AG10803 (cell line): ENCODE results near the gene ZBTB21.

ENCODE experiments used
- DNase-seq: peaks from one replicate; pipeline ENCODE4 v3.0.0; 2010; ENCODE audit warnings: low read depth
- H3K4me3 ChIP-seq: 2 replicates; pipeline ENCODE4 v1.5.1; 2011; ENCODE audit warnings: mild to moderate bottlenecking, low read length, control low read depth
- TF ChIP-seq, protein P1 (sequence below): conservative IDR thresholded peaks from 2 replicates; pipeline ENCODE4 v1.5.1; 2011; ENCODE audit warnings: mild to moderate bottlenecking, low read length, control low read depth, inconsistent platforms

ZBTB21 gene

DNA sequence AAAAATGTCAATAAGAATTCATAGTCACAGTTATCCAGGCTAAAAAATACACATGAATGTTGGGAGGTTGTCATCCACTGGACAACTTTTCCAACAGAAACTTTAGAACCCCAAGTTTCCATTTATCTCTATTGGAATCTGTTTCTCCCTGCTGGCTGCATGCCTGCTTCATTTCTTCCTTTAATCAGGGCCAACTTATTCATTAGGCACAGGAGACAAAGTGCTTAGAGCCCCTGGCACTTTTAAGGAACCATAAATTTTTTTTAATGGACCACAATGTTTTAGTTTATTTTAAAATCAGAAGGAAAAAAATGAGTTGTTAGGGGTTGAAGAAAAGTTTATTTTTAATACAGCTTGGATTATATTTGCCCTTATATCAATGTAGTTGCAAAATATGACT is 29.6 kb downstream of the ZBTB21 start:
- no peak for DNase-seq
- TF ChIP-seq, protein P1, sequence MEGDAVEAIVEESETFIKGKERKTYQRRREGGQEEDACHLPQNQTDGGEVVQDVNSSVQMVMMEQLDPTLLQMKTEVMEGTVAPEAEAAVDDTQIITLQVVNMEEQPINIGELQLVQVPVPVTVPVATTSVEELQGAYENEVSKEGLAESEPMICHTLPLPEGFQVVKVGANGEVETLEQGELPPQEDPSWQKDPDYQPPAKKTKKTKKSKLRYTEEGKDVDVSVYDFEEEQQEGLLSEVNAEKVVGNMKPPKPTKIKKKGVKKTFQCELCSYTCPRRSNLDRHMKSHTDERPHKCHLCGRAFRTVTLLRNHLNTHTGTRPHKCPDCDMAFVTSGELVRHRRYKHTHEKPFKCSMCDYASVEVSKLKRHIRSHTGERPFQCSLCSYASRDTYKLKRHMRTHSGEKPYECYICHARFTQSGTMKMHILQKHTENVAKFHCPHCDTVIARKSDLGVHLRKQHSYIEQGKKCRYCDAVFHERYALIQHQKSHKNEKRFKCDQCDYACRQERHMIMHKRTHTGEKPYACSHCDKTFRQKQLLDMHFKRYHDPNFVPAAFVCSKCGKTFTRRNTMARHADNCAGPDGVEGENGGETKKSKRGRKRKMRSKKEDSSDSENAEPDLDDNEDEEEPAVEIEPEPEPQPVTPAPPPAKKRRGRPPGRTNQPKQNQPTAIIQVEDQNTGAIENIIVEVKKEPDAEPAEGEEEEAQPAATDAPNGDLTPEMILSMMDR = no peak
- H3K4me3 ChIP-seq = no peak overlapping the region

DNA sequence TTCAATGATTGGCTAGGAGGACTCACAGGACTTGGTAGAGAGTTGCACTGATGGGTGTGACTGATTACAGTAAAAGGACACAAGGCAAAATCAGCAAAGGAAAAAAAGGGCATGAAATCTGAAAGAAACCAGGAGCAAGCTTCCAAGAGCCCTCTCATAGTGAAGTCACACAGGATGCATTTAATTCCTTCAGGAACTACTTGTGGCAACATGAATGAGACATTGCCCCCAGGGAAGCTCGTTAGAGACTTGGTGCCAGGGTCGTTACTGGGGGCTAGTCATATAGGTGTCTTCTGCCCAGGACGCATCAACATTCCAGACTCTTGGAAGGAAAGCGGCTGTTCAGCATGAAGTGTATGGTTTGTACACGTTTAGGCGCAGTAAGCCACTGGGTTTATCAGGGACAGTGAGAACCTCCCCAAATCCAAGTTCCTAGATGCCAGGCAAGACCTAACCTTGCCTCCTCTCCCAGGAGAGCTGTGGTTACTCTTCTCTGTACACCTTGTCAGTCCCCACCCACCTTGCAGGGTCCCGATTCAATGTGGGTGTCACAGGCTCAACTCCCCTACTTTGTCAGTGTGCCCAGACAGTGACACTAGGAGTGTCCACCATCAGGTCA is 30.3 kb downstream of the ZBTB21 start:
- TF ChIP-seq, protein P1 = no peak
- H3K4me3 ChIP-seq = no peak overlapping the region
- no peak for DNase-seq

GRCh38 chr21:41979335-41979734 is 30.8 kb downstream of the ZBTB21 start:
- no peak overlapping the region for H3K4me3 ChIP-seq
- no peak for DNase-seq
- TF ChIP-seq, protein P1 = no peak

- DNase-seq = no peak
- no peak overlapping the region for H3K4me3 ChIP-seq
- TF ChIP-seq, protein P1 = no peak
These were observed 32.9 kb downstream of the ZBTB21 start for GRCh38 chr21:41977034-41977950.

DNA sequence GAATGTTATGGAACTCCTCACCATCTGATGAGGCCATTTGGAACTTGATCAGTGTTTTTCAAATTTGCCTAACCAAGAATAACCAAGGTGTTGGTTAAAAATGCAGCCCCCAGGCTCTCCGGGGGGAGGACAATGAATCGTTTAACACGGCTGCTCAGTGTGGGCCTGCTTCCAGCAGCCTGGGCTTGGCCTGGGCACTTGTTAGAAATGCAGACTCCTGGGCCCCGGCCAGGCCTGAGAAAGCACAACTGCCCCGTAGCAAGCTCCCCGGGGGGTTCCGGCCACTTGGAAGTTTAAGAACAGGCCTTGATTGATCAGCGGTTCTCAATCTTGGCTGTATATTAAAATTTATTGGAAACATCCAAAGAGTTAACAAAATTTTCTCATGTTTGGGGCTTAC is 33.5 kb downstream of the ZBTB21 start:
- TF ChIP-seq, protein P1 = no peak
- no peak overlapping the region for H3K4me3 ChIP-seq
- no peak for DNase-seq

- TF ChIP-seq, protein P1 = no peak
- no peak overlapping the region for H3K4me3 ChIP-seq
- no peak for DNase-seq
These were observed 34.5 kb downstream of the ZBTB21 start for GRCh38 chr21:41975391-41976272.
